Thymus (tissue), 11 donors: Measurements from ENCODE around the gene PLEKHH3. TPM values are rescaled to one million over a fixed set of nuclear protein-coding genes. Genes with fewer than 3 reads are reported as not detected.

Experiments used
- DNase-seq, 9 donors: peaks; one replicate each; pipeline ENCODE4 v3.0.0-alpha.2; 2013; ENCODE audit warnings: low spot score in 9 of 9, low read depth in 6 of 9, missing footprints in 1 of 9
- H3K27ac ChIP-seq, 2 donors: one replicate each; pipeline ENCODE4 v1.5.1; 2013; ENCODE audit warnings: control low read depth in 1 of 2, low read depth in 1 of 2, low read length in 1 of 2, mild to moderate bottlenecking in 1 of 2, moderate library complexity in 1 of 2
- H3K27me3 ChIP-seq, 2 donors: one replicate each; pipeline ENCODE4 v1.5.1; 2013; ENCODE audit warnings: low read length in 1 of 2; ENCODE audit not compliant: control insufficient read depth in 2 of 2, insufficient read depth in 1 of 2
- H3K36me3 ChIP-seq, 2 donors: one replicate each; pipeline ENCODE4 v1.5.1; 2013; ENCODE audit warnings: low read length in 1 of 2, mild to moderate bottlenecking in 1 of 2, moderate library complexity in 1 of 2; ENCODE audit not compliant: control insufficient read depth in 2 of 2, insufficient read depth in 2 of 2
- H3K4me1 ChIP-seq, 2 donors: one replicate each; pipeline ENCODE4 v1.5.1; 2013; ENCODE audit warnings: low read length in 2 of 2; ENCODE audit not compliant: control insufficient read depth in 2 of 2, insufficient read depth in 2 of 2
- H3K4me3 ChIP-seq, 2 donors: one replicate each; pipeline ENCODE4 v1.5.1; 2013; ENCODE audit warnings: low read length in 2 of 2, control low read depth in 1 of 2, mild to moderate bottlenecking in 1 of 2
- H3K9me3 ChIP-seq, 2 donors: one replicate each; pipeline ENCODE4 v1.5.1; 2013; ENCODE audit warnings: low read length in 1 of 2, mild to moderate bottlenecking in 1 of 2; ENCODE audit not compliant: control insufficient read depth in 2 of 2, insufficient read depth in 1 of 2
- WGBS: extraction: QIAGEN DNeasy Blood & Tissue Kit; methylation state at CpG from one replicate; pipeline ENCODE4 v1.1.7; 2013; 5-methylcytosine and 5-hydroxymethylcytosine counted together
- polyA plus RNA-seq: library from polyadenylated mRNA; stranded (reverse); fragments of 200-250 nt; gene quantifications from one replicate; pipeline ENCODE4 v1.2.3, GENCODE V29; 2013
- total RNA-seq: library from RNA; stranded (reverse); fragments of 120-200 nt; gene quantifications from one replicate; pipeline ENCODE4 v1.2.4, GENCODE V29; 2013
- donor health status: healthy.

PLEKHH3 gene
- total and polyA plus RNA-seq, 2 donors = 8.2 to 20.3 TPM

GRCh38 chr17:42691021-42691545 is 14.3 kb upstream of the PLEKHH3 start:
- H3K36me3 ChIP-seq = no peaks in the 10 kb centered on the region

DNA sequence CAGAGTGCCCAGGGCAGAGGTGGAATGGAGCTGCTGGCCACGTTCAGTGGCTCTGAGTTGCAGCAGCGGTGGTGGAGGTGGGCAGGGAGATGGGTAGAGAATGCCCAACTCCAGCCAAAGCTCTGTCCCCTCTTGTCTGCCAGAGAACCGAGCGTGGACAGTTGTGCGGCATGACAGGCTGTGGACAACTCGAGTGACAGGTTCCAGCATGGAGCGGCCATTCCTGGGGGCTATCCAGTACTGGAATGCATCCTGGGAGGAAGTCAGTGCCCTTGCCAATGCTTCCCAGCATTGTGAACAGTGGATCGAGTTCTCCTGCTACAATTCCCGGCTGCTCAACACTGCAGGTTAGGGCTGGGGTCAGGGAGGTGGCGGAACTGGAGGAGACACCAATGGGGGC is 13.8 kb upstream of the PLEKHH3 start:
- Histone ChIP-seq H3K4me1 (peaks cover 0 to 13% of the 10 kb centered on the region in 2 donors), H3K4me3 (no peak overlapping the region), H3K27me3 (peaks cover 0 to 48% of the 10 kb centered on the region in 2 donors), H3K36me3 (no peaks in the 10 kb centered on the region), H3K27ac (no peak overlapping the region), H3K9me3 (peaks cover 0 to 11% of the 10 kb centered on the region in 2 donors)
- WGBS = 90% methylated on average over 10 of the region's 10 CpGs
- DNase-seq = no peak

More at GRCh38 chr17:42691021-42691545, 14.3 kb upstream of the PLEKHH3 start:
- no peak for DNase-seq
- H3K9me3 ChIP-seq = peaks cover 0 to 11% of the 10 kb centered on the region in 2 donors
- no peak overlapping the region for H3K27ac ChIP-seq
- peaks cover 0 to 13% of the 10 kb centered on the region in 2 donors for H3K4me1 ChIP-seq
- H3K27me3 ChIP-seq = peaks cover 0 to 43% of the 10 kb centered on the region in 2 donors
- no peak overlapping the region for H3K4me3 ChIP-seq
- WGBS = 98% methylated on average over 12 of the region's 12 CpGs

GRCh38 chr17:42687707-42688320 is 11.0 kb upstream of the PLEKHH3 start:
- WGBS = 95% methylated on average over 27 of the region's 27 CpGs
- H3K4me1 ChIP-seq = peaks cover 0 to 35% of the 10 kb centered on the region in 2 donors
- H3K27ac ChIP-seq = no peak overlapping the region
- H3K9me3 ChIP-seq = peaks cover 0 to 18% of the 10 kb centered on the region in 2 donors
- H3K4me3 ChIP-seq = no peak overlapping the region
- no peaks in the 10 kb centered on the region for H3K36me3 ChIP-seq
- DNase-seq = no peak
- H3K27me3 ChIP-seq = peaks cover 10 to 76% of the 10 kb centered on the region in 2 donors

DNA sequence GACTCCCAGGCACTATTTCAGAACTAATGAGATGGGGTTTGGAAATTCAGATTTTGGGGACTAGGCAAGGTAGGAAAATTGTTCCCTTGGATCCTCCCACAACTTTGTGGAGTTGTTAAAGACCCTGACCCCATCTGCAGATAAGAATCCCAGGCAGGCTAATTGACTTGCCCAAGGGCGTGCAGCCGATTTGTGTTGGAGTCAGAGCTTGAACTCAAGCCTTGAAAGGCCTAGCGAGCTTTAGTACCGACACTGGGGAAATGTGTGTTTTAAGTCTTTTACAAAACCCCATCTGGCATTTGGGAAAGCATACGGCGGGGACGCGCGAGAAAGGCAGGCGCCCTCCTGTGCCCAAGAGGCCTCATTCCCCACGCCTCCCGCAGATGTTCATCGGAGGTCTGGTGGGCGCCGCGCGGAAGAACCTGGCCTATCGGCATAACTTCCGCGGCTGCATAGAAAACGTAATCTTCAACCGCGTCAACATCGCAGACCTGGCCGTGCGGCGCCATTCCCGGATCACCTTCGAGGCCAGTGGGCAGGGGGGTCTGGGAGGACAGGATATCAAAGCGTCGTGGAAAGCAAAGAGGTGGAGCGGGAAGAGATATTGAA is 9.8 kb upstream of the PLEKHH3 start:
- Histone ChIP-seq H3K36me3 (no peaks in the 10 kb centered on the region), H3K27ac (no peak overlapping the region), H3K4me3 (no peak overlapping the region), H3K4me1 (peaks cover under 1 to 44% of the 10 kb centered on the region in 2 donors), H3K9me3 (peaks cover 0 to 19% of the 10 kb centered on the region in 2 donors), H3K27me3 (peaks cover 15 to 88% of the 10 kb centered on the region in 2 donors)
- peak in 1 of 9 donors; percentile 57 for DNase-seq
- WGBS = 90% methylated on average over 32 of the region's 32 CpGs

- WGBS = 92% methylated on average over 14 of the region's 14 CpGs
- no peak overlapping the region for H3K27ac ChIP-seq
- H3K4me1 ChIP-seq = peaks cover 3 to 50% of the 10 kb centered on the region in 2 donors
- no peaks in the 10 kb centered on the region for H3K36me3 ChIP-seq
- H3K4me3 ChIP-seq = no peak overlapping the region
- no peak for DNase-seq
- H3K27me3 ChIP-seq = peaks cover 19 to 93% of the 10 kb centered on the region in 2 donors
- H3K9me3 ChIP-seq = peaks cover 0 to 24% of the 10 kb centered on the region in 2 donors
These were observed 9.0 kb upstream of the PLEKHH3 start for GRCh38 chr17:42685831-42686230.

- Histone ChIP-seq H3K9me3 (peaks cover 0 to 26% of the 10 kb centered on the region in 2 donors), H3K27me3 (peaks cover 19 to 97% of the 10 kb centered on the region in 2 donors), H3K4me3 (no peak overlapping the region), H3K4me1 (peaks cover 5 to 56% of the 10 kb centered on the region in 2 donors), H3K36me3 (no peaks in the 10 kb centered on the region), H3K27ac (no peak overlapping the region)
- no peak for DNase-seq
- 95% methylated on average over 50 of the region's 50 CpGs for WGBS
These were observed 8.2 kb upstream of the PLEKHH3 start for GRCh38 chr17:42684929-42685556.

GRCh38 chr17:42683407-42684034 is 6.7 kb upstream of the PLEKHH3 start:
- Histone ChIP-seq H3K36me3 (no peaks in the 10 kb centered on the region), H3K4me3 (no peak overlapping the region), H3K9me3 (peaks cover 0 to 29% of the 10 kb centered on the region in 2 donors), H3K4me1 (peaks cover 8 to 70% of the 10 kb centered on the region in 2 donors), H3K27me3 (peaks cover 19 to 92% of the 10 kb centered on the region in 2 donors), H3K27ac (no peak overlapping the region)
- DNase-seq = peak in 2 of 9 donors; percentile 42 to 58
- 6% methylated on average over 25 of the region's 25 CpGs for WGBS

- no peaks in the 10 kb centered on the region for H3K36me3 ChIP-seq
- 2% methylated on average over 34 of the region's 34 CpGs for WGBS
- H3K27ac ChIP-seq = no peak overlapping the region
- no peak for DNase-seq
- H3K27me3 ChIP-seq = peaks cover 19 to 88% of the 10 kb centered on the region in 2 donors
- H3K9me3 ChIP-seq = peaks cover 0 to 31% of the 10 kb centered on the region in 2 donors
- peaks cover 10 to 74% of the 10 kb centered on the region in 2 donors for H3K4me1 ChIP-seq
- peak overlapping the region in 1 of 2 donors; percentile 8 for H3K4me3 ChIP-seq
These were observed 6.1 kb upstream of the PLEKHH3 start for GRCh38 chr17:42682722-42683403.
